HG03469 (cell line): ENCODE data around the gene HUWE1.

ENCODE experiments used
- ATAC-seq: cut with Tn5 transposase; IDR thresholded peaks from one replicate; pipeline ENCODE4 v1.9.1; 2021; ENCODE audit warnings: mild to moderate bottlenecking, moderate library complexity, moderate number of reproducible peaks; ENCODE audit not compliant: unreplicated experiment

Gene HUWE1

DNA sequence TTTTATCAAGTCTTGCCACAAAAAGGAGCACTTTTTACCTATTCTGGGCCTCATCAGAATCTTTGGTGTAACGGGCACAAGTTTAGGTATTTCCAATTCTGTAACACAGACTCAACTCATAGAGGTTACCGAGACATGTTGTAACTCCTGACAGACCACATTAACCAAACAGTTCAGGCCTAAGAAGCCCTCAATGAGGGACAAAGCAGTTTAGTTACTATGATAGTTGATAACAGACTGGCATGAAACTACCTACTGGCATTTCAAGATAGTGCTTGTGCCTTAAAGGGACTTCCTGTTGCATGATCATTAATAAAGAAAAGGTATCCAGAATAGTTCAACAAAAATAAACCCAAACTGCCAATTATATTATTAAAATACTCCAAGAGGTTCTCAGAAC lies 64.1 kb downstream of the HUWE1 start:
- no peak for ATAC-seq

DNA sequence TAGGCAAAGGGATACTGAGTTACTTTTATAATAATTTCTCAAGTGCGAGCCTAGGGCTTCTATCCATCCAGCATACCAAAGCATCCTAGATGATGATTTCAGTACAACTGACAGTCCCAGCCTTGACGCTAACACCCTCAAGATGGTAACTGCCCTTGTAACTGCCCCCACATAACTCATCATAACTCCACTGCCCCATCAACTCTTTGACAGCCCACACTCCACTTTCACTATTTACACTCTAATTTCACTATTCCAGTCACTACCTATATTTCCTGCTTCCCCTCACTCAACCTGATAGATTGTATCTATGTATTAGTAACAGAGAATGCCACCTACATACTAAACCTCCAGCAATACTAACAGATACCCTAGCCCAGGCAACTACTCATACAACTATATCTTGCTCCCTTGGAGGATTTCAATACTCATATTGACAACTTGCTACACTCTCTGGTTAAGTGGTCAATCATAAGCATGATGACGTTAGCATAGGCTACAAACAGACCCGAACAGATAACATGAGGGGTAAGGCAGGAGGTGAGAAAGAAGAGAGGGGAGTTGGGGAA lies 65.0 kb downstream of the HUWE1 start:
- no peak for ATAC-seq

DNA sequence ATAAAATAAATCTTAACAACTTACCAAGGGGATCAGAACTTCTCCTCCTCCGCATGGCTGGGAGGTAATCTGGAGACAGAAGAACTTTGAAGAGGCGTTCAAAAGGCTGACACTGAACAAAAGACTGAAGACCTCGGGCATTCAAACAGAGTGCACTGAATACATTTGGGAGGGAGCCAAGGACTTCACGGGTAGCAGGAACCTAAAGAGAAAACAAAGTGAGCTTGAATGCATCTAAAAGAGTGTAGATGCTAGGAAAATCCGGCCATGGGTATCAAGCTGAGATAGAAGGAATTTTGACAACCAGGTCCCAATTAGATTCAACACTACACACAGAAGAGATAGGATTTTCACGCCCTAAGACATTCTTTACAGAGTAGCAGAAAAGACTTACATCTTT lies 69.6 kb downstream of the HUWE1 start:
- ATAC-seq: no peak

DNA sequence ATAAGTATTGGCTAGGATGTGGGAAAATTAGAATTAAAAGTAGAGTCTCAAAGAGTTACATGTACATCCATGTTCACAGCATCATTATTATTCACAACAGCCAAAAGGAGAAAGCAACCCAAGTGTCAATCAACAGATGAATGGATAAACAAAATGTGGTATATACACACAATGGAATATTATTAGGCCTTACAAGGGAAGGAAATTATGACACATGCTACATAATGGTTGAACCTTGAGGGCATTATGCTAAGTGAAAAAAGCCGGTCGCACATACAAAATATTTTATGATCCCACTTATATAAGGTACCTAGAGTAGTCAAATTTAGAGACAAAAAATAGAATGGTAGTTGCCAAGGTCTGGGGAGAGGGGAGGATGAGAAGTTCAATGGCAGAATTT lies 80.1 kb downstream of the HUWE1 start:
- ATAC-seq: no peak

DNA sequence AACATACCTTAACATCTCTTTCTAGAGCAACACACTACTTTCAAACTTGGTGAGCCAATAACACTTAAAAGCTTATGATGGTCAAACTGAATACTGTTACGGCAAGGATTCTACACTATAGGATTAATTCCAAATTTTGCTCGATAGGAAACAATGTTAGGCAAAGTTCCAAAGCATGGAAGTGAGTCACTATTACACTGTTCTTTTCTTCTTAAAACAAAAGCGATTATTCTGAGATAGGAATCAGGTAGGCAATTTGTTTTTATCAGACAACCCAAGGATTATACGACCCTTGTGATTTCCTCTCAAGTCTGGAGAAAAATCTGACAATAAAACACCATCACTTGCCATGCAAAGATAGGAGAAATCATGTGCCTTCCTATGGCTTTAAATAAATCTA lies 81.5 kb downstream of the HUWE1 start:
- no peak for ATAC-seq

DNA sequence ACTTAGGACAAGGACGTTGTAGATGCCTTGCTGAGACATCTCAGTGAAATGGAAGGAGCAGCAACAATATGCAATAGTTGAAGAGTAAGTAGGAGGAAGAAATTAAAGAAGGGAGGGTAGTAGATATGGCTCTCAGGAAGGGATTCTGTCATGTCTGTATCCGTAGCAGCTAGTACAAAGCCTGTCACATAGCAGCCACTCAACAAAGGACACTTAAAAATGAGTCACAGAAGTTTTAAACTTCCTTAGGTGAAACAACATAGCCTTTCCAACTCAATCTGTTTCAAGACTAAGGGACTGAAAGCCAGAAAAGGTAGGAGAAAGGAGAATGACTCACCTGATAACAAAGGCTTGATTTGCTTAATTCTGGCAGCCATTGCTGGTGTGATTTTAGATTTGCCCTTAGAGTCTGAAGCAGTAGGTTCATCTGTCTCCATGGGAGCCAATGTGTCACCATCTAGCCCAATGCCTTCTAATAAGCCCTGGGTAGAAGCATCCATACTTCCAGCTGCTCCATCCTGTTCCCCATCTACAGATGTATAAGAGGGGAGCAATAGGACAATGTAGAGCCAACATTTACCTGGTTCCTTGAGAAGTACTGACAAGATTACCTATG lies 86.6 kb downstream of the HUWE1 start:
- ATAC-seq: no peak

DNA sequence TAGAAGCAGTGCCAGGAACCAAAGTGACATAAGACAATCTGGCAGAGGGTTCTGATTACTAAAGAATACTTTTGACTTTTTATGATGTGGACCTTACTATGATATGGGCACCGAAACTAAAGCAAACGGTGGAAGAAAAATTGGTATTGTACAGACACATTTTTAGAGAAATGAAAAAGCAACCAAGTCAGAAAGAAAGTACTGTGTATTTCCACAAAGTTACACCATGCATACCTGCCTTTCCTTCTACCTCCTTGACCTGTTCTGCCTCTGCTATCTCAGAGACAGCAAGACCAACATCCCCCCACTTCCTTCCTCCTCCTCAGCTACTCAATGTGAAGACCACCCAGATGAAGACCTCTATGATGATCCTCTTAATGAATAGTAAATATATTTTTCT lies 88.3 kb downstream of the HUWE1 start:
- no peak for ATAC-seq

DNA sequence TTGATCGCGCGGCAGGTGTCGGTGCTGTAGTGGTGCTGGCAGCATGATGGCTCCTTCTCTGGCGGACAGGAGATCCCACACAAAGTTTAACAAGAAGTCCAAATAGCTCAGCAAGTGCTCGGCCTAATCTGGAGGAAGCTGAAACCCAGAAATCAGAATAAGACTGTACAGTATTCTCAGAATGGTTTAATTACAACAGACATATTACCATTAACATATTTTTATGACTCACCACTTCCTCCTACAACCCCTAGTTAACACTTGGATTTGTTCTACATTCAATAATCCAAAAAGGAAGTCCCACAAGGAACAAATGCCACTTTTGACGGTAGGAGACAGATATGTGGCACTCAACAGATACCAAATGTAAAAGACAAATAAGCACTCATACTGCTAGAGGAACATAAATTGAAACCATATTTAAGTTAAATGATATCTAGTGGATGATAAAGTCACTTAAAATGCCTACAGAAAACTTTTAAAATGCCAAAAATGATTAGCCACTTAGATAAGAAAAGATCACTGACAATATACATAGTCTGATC lies 91.2 kb downstream of the HUWE1 start:
- ATAC-seq: no peak

DNA sequence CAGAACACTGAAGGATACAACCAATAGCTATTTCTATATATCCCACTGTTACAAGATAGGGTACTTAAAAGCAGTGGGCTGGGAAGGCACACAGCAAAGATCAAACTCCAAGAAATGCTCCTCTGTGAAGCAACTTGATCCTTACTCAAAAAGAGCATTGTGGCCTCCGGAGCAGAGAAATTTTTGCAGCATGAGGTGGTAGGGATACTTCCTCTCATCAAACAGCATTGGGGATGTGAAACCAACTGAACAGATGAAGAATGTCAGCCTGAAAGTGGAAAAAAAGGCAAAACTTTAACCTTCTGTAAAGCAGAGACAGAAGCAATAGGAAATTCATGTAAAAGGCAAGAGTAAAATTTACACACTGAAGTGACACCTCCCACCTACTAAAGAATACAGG lies 92.2 kb downstream of the HUWE1 start:
- ATAC-seq: no peak

DNA sequence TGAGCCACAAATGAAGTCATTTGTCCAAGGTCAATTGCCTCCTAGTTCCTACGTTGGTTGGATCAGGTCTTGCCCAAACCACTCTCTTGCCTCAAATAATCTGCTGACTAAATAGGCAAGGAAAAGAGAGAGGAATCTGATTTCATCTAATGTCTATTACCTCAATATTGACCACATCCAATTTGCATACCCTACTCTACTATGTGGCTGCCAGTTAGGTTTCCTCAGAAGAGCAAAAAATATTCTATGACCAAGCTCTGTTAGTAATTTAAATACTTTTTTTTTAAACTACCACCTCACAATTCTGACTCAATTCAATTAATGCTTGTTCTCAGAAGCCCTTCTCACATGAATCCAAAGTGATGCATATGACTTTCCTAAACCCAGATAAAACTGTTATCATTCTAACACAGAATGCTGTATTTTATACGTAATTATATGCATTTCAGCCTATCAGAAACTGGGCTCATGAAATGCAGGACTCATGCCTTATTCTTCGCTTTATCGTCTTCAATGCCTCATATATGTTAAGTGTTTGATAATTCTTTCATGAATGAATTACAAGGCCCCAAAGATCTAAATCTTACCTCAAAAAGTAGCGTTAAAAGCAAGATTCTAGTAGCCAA lies 98.6 kb downstream of the HUWE1 start:
- ATAC-seq: no peak

DNA sequence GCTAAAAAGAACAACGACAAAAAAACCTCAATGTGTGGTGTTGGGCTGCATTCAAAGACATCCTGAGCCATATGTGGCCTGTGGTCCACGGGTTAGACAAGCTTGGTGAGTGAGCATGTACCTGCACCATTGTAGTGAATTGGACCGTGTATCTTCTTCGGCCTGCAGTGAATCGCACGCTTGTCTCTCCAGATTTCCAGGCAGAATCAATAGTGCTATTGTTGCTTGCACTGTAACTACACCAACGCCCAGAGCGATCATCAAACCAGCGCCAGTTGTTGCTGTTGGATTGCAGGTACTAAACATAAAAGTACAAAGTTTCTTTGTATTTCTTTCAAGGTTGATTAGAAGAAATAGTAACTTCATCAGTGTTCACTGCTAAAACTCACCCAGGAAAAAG lies 101.6 kb downstream of the HUWE1 start:
- ATAC-seq: no peak

DNA sequence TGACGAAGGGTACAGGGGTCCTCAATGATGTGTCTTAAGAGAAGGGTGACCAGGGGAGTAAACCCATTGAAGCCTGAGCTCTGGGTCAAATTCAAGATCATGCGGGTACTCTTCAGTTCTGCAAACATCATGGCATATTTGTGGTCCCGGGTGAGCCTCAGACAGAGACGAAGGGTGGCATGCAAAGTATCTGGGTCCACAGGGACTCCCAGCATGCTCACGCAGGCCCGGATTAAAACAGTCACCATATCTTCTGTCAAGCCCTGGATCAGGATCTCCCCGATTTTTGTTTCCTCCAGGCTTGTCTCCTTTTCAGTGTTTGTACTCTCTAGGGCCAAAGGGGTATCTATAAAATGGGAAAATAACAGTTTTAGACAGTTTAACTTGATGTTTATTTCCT lies 102.9 kb downstream of the HUWE1 start:
- ATAC-seq: no peak

DNA sequence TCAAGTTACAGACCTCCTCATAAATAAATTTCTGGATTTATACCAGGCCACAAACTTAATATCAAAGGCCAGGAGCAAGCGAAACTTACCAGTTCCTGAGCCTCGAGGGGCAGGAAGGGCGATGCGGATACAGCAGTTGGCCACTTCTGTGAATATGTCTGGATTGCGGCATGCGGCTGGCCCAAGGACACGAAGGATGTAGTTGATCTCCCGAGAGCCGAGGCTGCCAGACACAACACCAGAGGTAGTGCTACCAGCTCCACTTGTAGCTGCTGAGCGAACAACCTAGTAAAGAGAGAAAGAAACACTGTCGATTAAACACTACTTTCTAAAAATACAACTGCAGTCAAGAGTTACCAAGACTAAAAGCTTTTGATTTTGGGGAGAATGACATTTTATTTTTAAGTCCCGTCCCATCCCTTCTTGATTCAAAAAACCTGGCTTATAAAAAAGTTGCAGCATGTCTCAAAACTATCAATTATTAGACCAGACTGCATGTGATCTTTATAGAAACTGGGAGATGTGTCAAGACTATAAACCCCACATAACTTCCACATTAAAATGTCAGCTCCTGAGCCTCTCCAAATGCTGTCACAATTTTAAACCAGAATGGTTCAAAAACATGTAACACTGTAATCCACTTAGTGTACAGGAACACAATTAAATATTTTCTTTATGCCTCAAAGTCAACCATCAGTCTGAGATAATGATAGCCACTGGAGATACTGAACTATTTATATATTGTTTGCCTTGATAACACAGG lies 105.6 kb downstream of the HUWE1 start:
- ATAC-seq: no peak

DNA sequence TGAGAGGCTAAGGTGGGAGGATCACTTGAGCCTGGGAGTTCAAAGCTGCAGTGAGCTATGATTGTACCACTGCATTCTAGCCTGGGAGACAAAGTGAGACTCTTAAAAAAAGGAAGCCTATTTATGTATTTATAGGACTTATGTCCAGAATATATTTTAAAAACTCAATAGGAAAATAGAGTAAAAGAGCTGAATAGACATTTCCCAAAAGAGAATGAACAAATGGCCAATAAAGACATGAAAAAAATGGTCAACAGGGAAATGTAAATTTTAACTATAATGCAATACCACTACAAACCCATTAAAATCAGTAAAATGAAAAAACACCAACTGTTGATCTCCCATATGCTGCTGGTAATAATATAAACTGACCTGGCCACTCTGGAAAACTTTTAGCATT lies 115.0 kb downstream of the HUWE1 start:
- no peak for ATAC-seq

DNA sequence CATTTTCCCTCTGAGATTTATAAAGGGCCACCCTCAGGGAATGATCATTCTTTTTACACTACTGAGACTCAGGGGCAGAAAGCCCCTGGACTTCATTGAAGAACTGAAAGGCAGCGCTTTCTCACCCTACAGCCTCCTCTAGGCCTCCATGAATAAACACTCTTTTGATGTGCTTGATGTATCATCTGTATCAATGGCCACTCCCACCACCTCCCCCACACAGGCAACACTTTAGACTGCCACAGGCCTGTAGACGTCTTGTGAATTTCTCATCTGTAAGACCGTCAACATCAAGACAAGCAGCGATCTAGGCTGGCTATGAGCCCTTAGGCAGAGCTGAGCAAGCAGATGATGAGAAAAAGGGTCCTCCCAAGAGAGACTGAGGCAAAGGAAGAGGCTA lies 123.2 kb downstream of the HUWE1 start:
- no peak for ATAC-seq

DNA sequence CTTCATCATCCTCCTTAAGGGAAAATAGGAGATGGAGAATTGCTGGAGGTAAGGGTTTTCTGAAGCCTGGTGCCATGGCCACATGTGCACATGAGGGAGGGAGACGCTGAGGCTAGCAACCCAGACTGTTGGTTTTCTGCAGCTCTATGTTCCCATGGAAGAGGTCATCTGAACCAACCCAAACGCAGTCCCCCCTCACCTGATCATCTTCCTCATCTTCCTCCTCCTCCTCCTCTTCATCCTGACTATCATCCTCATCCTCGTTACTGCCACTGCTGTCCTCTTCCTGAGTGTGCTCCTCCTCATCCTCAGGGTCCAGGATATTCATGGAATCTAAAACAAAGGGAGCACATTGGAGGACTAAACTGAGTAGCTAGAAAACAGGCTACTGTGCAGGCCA lies 124.6 kb downstream of the HUWE1 start:
- no peak for ATAC-seq

DNA sequence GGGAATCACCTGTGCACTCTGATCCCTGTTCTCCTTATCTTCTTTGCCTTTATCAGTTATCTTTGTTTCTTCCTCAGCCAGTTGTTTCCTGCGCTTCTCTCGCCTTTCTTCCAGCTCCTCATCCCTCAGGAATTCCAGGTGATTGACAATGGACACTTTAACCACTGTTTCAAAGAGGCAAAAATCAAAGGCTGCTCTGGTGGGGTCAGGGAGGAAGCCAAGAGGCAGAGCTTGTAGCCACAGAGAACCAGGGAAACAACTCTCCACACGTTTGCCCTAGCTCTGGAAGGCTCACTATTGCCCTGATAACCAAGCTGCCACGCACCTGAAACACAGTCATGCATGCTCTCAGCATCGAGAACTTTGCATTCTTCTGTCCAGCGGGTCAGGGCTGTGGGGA lies 127.9 kb downstream of the HUWE1 start:
- no peak for ATAC-seq

DNA sequence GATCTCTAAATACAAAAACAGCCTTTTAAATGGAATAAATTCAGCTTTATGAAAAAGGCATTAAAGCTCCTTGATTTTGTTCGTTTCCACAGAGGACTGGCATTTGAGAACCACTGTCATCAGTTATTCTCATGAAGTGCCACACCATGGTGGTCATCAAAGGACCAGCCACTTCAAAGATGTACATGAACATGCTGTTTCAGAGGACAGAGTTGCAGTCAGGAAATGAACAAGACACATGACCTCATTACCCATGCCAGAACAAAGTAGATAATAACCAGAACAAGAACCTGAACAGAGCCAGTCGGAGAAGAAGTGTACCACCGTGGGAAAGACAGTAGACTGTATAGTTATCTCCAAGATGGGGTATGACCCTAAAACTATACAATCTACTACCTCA lies 129.7 kb downstream of the HUWE1 start:
- no peak for ATAC-seq

DNA sequence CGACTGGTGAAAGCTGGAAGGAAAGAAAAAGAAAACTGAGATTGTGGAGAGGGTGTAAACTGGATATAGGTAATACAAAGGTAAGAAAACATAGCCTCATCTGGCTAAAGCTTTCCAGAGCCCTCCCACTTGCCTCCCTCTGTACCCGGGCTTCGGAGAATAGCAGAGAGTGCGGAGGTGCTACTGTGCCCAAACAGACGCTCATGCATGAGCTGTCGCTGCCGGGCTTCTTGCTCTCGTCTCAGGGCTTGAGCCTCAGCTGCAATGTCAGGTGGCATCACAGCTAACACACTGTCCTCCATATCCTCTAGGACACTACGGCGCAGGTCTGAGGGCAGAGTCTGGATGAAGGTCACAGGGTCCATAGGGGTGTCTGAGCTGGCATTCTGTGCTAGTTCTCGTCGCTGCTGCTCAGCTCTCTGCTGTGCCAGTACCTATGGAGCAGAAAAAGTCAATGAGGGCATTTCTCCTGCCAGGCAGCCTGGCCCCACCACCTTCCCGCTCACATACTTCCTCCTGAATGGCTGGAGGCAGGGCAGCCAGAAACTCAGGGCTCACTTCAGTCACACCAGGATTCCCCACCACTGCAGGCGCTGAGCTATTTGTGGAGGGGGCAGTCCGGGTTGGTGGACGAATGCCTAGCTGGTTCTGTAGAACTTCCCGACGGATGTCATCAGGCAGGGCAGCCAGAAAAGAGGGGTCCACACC lies 135.6 kb downstream of the HUWE1 start:
- no peak for ATAC-seq

DNA sequence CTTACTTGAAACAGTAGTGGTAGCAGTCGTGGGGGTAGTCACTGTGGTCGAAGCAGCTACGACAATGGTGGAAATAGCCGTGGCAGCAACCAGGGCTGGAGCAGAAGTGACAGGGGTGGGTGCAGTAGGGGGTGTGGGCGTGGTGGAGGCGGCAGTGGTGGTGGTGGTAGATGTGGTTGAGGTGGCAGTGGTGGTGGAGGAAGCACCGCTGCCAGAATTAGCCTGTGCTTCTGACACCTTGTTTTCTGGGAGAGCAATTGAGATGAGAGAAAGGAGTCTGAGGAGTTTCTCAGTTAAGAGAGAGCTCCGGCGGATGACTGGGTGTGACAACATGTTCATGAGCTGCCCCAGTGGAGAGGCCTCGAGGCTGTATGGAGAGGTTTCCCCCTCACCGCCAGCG lies 138.9 kb downstream of the HUWE1 start:
- ATAC-seq: no peak

DNA sequence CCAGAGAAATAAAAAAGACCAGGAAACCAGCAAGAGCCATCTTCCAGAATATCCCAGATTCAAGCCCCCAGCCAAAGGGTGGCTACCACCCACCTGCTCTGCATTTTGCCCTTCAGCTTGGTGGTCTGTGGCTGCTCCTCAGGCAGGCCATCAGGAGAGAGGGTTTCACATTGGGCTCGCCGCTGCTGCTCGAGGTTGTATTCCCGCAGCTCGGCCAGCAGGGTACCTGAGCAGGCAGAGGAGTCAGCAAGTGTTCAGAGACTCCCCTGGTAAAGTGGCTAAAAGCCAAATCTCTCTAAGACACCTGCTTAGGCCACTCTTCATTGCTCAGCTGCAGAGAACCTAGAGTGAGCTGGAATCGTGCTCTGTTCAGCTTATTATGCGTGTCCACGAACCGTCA lies 141.6 kb downstream of the HUWE1 start:
- no peak for ATAC-seq
